Lower leg skin (tissue), 4 donors: ENCODE measurements around the gene TIPRL. TPM values are rescaled to one million over a fixed set of nuclear protein-coding genes. Genes with fewer than 3 reads are reported as not detected.
A peak's percentile ranks its signal among the peaks of the same experiment; 100 is the strongest.
"Not testable (repeated sequence)": the region's sequence is repeated elsewhere in the genome, so short reads cannot be mapped to it uniquely, and the experiment has no call there.

ENCODE experiments used
- DNase-seq, 2 donors: peaks; one replicate each; pipeline ENCODE4 v3.0.0-alpha.2; 2019; ENCODE audit warnings: low spot score in 2 of 2
- H3K4me3 ChIP-seq: fragments of 200-600 bp; sonication (generic); 2 replicates; pipeline ENCODE4 v1.5.1; 2017; ENCODE audit warnings: mild to moderate bottlenecking, low read depth; ENCODE audit not compliant: poor library complexity, severe bottlenecking
- POLR2A ChIP-seq, 2 donors: fragments of 450-650 bp; IDR thresholded peaks; one replicate each; pipeline ENCODE4 v1.6.1; 2016 to 2017; ENCODE audit warnings: antibody characterized with exemption in 2 of 2, mild to moderate bottlenecking in 1 of 2, moderate library complexity in 1 of 2
- WGBS, 2 donors: methylation state at CpG; one replicate each; pipeline ENCODE4 v1.1.5; 2018; 5-methylcytosine and 5-hydroxymethylcytosine counted together
- intact Hi-C: fragments of 100-400 bp; cut with DNase I; formaldehyde crosslinking; loops from one replicate; pipeline ENCODE4 v1.15.0; 2023; ENCODE audit warnings: low total_unique reads
- total RNA-seq, 4 donors: library from RNA; depleted of rRNA; stranded (reverse); fragments of >200 nt; gene quantifications; one replicate each; pipeline ENCODE4 v1.1.0, GENCODE V29; 2016
- TF ChIP-seq, protein P1 (sequence below), 3 donors: fragments of 450-650 bp; IDR thresholded peaks; one replicate each; pipeline ENCODE4 v1.5.1; 2016; ENCODE audit warnings: antibody characterized with exemption in 3 of 3, mild to moderate bottlenecking in 3 of 3, moderate library complexity in 2 of 3

The TIPRL gene
- total RNA-seq, 4 donors from 2014 or later, result 13.2 to 21.8 (median 18.6) TPM

- intact Hi-C loops, result no loop called here
- no peak for TF ChIP-seq POLR2A (IDR thresholded peaks at IDR 0.05)
- TF ChIP-seq, protein P1, sequence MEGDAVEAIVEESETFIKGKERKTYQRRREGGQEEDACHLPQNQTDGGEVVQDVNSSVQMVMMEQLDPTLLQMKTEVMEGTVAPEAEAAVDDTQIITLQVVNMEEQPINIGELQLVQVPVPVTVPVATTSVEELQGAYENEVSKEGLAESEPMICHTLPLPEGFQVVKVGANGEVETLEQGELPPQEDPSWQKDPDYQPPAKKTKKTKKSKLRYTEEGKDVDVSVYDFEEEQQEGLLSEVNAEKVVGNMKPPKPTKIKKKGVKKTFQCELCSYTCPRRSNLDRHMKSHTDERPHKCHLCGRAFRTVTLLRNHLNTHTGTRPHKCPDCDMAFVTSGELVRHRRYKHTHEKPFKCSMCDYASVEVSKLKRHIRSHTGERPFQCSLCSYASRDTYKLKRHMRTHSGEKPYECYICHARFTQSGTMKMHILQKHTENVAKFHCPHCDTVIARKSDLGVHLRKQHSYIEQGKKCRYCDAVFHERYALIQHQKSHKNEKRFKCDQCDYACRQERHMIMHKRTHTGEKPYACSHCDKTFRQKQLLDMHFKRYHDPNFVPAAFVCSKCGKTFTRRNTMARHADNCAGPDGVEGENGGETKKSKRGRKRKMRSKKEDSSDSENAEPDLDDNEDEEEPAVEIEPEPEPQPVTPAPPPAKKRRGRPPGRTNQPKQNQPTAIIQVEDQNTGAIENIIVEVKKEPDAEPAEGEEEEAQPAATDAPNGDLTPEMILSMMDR (IDR thresholded peaks at IDR 0.05), result no peak
- 84 to 85% methylated on average over 7 of the region's 7 CpGs for WGBS, 2 donors
These were observed 7.9 kb upstream of the TIPRL start for GRCh38 chr1:168170564-168171508.

GRCh38 chr1:168172250-168172915 lies 6.4 kb upstream of the TIPRL start:
- DNase-seq, result no peak
- WGBS, 2 donors, result 90 to 93% methylated on average over 3 of the region's 3 CpGs
- no peak overlapping the region for H3K4me3 ChIP-seq
- intact Hi-C loops, result no loop called here
- no peak for TF ChIP-seq POLR2A (IDR thresholded peaks at IDR 0.05)
- TF ChIP-seq, protein P1 (IDR thresholded peaks at IDR 0.05), result no peak

More at GRCh38 chr1:168170564-168171508, 7.9 kb upstream of the TIPRL start:
- no peak overlapping the region for H3K4me3 ChIP-seq
- no peak for DNase-seq

- WGBS, 2 donors, result 71 to 72% methylated on average over 5 of the region's 5 CpGs
- no peak for DNase-seq
- intact Hi-C loops, result no loop called here
- TF ChIP-seq, protein P1 (IDR thresholded peaks at IDR 0.05), result no peak
- no peak for TF ChIP-seq POLR2A (IDR thresholded peaks at IDR 0.05)
- no peak overlapping the region for H3K4me3 ChIP-seq
These were observed 530 bp upstream of the TIPRL start for GRCh38 chr1:168178227-168178637.

GRCh38 chr1:168179438-168180147 lies 831 bp downstream of the TIPRL start:
- peak in 1 of 2 donors; percentile 19 for DNase-seq
- intact Hi-C loops, result no loop called here
- TF ChIP-seq, protein P1 (IDR thresholded peaks at IDR 0.05), result no peak
- TF ChIP-seq POLR2A (IDR thresholded peaks at IDR 0.05), result no peak
- 2 to 5% methylated on average over 20 of the region's 20 CpGs for WGBS, 2 donors
- peak overlapping the region; percentile 67 for H3K4me3 ChIP-seq

- DNase-seq, result no peak
- intact Hi-C loops, result no loop called here
- WGBS, 2 donors, result 23 to 31% methylated on average over 2 of the region's 2 CpGs
- no peak overlapping the region for H3K4me3 ChIP-seq
- no peak for TF ChIP-seq POLR2A (IDR thresholded peaks at IDR 0.05)
- TF ChIP-seq, protein P1 (IDR thresholded peaks at IDR 0.05), result no peak
These were observed 1.4 kb downstream of the TIPRL start for GRCh38 chr1:168180148-168180524.

DNA sequence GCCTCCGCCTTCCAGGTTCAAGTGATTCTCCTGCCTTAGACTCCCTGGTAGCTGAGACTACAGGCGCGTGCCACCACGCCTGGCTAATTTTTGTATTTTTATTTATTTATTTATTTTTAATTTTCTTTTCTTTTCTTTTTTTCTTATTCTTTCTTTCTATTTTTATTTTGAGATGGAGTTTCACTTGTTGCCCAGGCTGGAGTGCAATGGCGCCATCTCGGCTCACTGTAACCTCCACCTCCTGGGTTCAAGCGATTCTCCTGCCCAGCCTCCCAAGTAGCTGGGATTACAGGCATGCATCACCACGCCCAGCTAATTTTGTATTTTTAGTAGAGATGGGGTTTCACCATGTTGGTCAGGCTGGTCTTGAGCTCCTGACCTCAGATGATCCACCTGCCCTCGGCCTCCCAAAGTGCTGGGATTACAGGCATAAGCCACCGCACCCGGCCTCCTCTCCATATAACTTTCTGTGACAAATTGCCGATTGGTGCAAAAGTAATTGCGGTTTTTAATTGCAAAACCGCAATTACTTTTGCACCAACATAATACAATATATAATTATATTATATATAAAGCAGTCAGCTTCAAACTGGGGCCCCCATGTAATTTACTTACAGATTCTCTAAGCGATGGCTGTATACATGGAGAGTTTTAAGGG lies 2.4 kb downstream of the TIPRL start:
- WGBS, 2 donors, result 91 to 97% methylated on average over 15 of the region's 15 CpGs
- H3K4me3 ChIP-seq, DNase-seq, intact Hi-C loops: not testable (repeated sequence)
